ENCODE measurements around the gene E2F3.

DNA sequence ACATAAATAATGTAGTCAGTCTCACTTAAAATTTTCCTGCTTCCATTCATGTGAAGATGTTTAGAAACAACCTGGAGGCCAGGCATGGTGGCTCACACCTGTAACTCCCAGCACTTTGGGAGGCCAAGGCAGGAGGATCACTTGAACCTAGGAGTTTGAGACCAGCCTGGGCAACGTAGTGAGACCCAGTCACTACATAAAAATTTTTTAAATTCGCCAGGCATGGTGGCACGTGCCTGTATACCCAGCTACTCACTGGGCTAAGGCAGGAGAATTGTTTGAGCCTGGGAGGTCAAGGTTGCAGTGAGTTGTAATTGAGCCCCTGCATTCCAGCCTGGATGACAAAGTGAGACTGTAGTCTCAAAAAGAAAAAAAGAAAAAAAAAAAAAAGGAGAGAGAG is 47.3 kb upstream of the E2F3 start:
- TF ChIP-seq POLR2A (IDR thresholded peaks at IDR 0.05): no peak
- TF ChIP-seq, protein P1, sequence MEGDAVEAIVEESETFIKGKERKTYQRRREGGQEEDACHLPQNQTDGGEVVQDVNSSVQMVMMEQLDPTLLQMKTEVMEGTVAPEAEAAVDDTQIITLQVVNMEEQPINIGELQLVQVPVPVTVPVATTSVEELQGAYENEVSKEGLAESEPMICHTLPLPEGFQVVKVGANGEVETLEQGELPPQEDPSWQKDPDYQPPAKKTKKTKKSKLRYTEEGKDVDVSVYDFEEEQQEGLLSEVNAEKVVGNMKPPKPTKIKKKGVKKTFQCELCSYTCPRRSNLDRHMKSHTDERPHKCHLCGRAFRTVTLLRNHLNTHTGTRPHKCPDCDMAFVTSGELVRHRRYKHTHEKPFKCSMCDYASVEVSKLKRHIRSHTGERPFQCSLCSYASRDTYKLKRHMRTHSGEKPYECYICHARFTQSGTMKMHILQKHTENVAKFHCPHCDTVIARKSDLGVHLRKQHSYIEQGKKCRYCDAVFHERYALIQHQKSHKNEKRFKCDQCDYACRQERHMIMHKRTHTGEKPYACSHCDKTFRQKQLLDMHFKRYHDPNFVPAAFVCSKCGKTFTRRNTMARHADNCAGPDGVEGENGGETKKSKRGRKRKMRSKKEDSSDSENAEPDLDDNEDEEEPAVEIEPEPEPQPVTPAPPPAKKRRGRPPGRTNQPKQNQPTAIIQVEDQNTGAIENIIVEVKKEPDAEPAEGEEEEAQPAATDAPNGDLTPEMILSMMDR (IDR thresholded peaks at IDR 0.05): no peak
